ENCODE data around the gene MBNL3.

MBNL3 gene

GRCh38 chrX:132382068-132382467 is 106.8 kb downstream of the MBNL3 start:
- in situ Hi-C loops (cut with HindIII; ENCODE audit: low sequenced_read_pairs) = no loop called here
- H3K4me3 ChIP-seq (ENCODE audit: low read depth, low read length) = no peak overlapping the region
- no peak for DNase-seq (ENCODE audit: low read depth)
- TF ChIP-seq CTCF (IDR thresholded peaks at IDR 0.05; ENCODE audit: low read depth, low read length, missing control alignments) = no peak

- H3K4me3 ChIP-seq (ENCODE audit: low read depth, low read length) = no peak overlapping the region
- no peak for TF ChIP-seq CTCF (IDR thresholded peaks at IDR 0.05; ENCODE audit: low read depth, low read length, missing control alignments)
- in situ Hi-C loops (cut with HindIII; ENCODE audit: low sequenced_read_pairs) = no loop called here
- DNase-seq (ENCODE audit: low read depth) = no peak
Observed at GRCh38 chrX:132378281-132378680, 110.6 kb downstream of the MBNL3 start.

- DNase-seq (ENCODE audit: low read depth) = no peak
- H3K4me3 ChIP-seq (ENCODE audit: low read depth, low read length) = no peak overlapping the region
- in situ Hi-C loops (cut with HindIII; ENCODE audit: low sequenced_read_pairs) = no loop called here
- TF ChIP-seq CTCF (IDR thresholded peaks at IDR 0.05; ENCODE audit: low read depth, low read length, missing control alignments) = peak; percentile 42
Observed at GRCh38 chrX:132375941-132376340, 112.9 kb downstream of the MBNL3 start.

- TF ChIP-seq CTCF (IDR thresholded peaks at IDR 0.05; ENCODE audit: low read depth, low read length, missing control alignments) = no peak
- no peak overlapping the region for H3K4me3 ChIP-seq (ENCODE audit: low read depth, low read length)
- in situ Hi-C loops (cut with HindIII; ENCODE audit: low sequenced_read_pairs) = no loop called here
- DNase-seq (ENCODE audit: low read depth) = no peak
Observed at GRCh38 chrX:132373610-132374009, 115.2 kb downstream of the MBNL3 start.

GRCh38 chrX:132369617-132370326 is 119.1 kb downstream of the MBNL3 start:
- in situ Hi-C loops (cut with HindIII; ENCODE audit: low sequenced_read_pairs) = no loop called here
- no peak for DNase-seq (ENCODE audit: low read depth)
- H3K4me3 ChIP-seq (ENCODE audit: low read depth, low read length) = no peak overlapping the region
- TF ChIP-seq CTCF (IDR thresholded peaks at IDR 0.05; ENCODE audit: low read depth, low read length, missing control alignments) = no peak

GRCh38 chrX:132367984-132368383 is 120.9 kb downstream of the MBNL3 start:
- in situ Hi-C loops (cut with HindIII; ENCODE audit: low sequenced_read_pairs) = no loop called here
- no peak overlapping the region for H3K4me3 ChIP-seq (ENCODE audit: low read depth, low read length)
- no peak for DNase-seq (ENCODE audit: low read depth)
- TF ChIP-seq CTCF (IDR thresholded peaks at IDR 0.05; ENCODE audit: low read depth, low read length, missing control alignments) = no peak

Data from astrocyte of the cerebellum (primary cell).